WERI-Rb-1 (cell line): ENCODE data around the gene AADACL4.

Experiments used
- DNase-seq: peaks from one replicate; pipeline ENCODE4 v3.0.0-alpha.2; 2020
- H3K27ac ChIP-seq: fragments of 250-450 bp; sonication (Bioruptor Pico); 2 replicates; pipeline ENCODE4 v1.5.1; 2020; ENCODE audit warnings: mild to moderate bottlenecking, moderate library complexity
- H3K27me3 ChIP-seq: fragments of 250-450 bp; sonication (Bioruptor Pico); 2 replicates; pipeline ENCODE4 v1.5.1; 2021; ENCODE audit warnings: mild to moderate bottlenecking, low read depth, moderate library complexity; ENCODE audit not compliant: insufficient read depth, severe bottlenecking
- H3K36me3 ChIP-seq: fragments of 250-450 bp; sonication (Bioruptor Pico); 2 replicates; pipeline ENCODE4 v1.5.1; 2020; ENCODE audit warnings: mild to moderate bottlenecking, moderate library complexity
- H3K4me3 ChIP-seq: 2 replicates; pipeline ENCODE4 v1.5.1; 2011; ENCODE audit warnings: low read depth, mild to moderate bottlenecking, control low read depth, low read length
- H3K9me3 ChIP-seq: fragments of 250-450 bp; sonication (Bioruptor Pico); 2 replicates; pipeline ENCODE4 v1.5.1; 2021; ENCODE audit warnings: mild to moderate bottlenecking, moderate library complexity; ENCODE audit not compliant: severe bottlenecking
- TF ChIP-seq, protein P1 (sequence below): IDR thresholded peaks from 2 replicates; pipeline ENCODE4 v1.5.1; 2011; ENCODE audit warnings: low read depth, mild to moderate bottlenecking, control low read depth, inconsistent platforms, low read length

The AADACL4 gene

DNA sequence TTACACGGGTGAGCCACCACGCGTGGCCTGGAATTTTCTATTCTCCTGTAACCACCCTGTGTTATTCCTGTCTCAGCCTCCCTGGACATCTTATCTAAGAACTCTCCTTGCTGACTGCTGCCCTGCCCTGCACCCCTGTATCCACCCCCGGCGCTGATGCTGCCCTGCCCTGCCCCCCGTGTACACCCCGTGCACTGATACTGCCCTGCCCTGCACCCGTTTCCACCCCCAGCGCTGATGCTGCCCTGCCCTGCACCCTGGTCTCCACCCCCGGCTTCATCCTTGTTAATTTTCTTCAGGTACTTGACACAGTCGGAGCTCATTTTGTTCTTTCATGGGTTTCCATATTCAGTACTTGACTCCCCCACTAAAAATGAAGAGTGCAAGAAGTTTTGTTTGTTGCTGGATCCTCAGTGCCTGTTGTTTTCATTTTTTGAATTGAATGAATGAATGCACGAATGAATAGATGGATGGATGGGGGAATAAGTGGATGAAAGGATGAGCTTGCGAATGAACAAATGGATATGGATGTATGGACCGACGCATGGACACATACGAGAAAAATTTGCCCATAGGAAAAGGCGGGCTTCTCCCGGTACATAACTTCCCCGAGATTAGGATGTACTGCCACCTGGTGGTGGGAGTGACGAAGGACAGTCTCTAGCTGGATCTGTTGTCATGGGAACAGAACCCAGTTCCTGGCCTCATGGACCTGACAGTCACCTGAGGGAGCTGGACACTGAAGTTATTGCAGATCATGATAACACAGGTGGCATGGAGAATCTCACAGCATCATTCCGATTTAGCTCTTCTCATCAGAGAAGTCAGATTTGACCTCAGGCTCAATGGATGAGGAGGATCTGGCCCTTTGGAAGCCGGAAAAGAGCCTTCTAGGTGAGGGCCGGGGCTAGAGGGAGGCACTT lies 14.9 kb downstream of the AADACL4 start:
- no peak overlapping the region for H3K27ac ChIP-seq
- peaks cover 11% of the 10 kb centered on the region for H3K9me3 ChIP-seq
- H3K27me3 ChIP-seq: peaks cover 84% of the 10 kb centered on the region
- TF ChIP-seq, protein P1, sequence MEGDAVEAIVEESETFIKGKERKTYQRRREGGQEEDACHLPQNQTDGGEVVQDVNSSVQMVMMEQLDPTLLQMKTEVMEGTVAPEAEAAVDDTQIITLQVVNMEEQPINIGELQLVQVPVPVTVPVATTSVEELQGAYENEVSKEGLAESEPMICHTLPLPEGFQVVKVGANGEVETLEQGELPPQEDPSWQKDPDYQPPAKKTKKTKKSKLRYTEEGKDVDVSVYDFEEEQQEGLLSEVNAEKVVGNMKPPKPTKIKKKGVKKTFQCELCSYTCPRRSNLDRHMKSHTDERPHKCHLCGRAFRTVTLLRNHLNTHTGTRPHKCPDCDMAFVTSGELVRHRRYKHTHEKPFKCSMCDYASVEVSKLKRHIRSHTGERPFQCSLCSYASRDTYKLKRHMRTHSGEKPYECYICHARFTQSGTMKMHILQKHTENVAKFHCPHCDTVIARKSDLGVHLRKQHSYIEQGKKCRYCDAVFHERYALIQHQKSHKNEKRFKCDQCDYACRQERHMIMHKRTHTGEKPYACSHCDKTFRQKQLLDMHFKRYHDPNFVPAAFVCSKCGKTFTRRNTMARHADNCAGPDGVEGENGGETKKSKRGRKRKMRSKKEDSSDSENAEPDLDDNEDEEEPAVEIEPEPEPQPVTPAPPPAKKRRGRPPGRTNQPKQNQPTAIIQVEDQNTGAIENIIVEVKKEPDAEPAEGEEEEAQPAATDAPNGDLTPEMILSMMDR: peak; percentile 87
- H3K4me3 ChIP-seq: no peak overlapping the region
- peak; percentile 79 for DNase-seq
- H3K36me3 ChIP-seq: no peaks in the 10 kb centered on the region

DNA sequence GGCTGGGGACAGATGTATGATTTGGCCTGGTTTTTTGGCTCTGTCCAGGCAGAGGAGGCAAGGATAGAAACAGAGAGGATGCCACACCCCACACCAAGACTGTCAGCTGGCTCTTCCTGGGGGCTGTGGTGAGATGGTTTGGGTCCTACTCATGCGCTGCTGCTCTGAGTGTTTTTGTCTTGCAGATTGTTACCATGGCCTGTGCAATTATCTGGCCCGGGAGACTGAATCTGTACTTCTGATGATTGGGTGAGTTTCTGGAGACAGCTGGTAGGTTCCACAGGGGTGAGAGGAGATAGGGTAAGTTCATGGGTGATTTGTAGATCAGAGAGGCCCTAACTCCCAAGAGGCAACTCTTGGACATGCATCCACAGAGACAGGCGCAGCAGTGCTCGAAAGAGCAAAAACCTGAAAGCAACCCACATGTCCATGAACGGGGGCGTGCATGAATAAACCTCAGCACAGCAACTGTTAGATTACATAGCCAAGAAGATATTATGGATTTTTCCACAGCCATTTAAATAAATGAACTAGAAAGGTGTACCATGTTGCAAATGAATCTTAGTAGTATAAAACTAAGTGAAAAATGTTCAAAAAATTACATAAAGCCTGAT lies 17.8 kb downstream of the AADACL4 start:
- H3K4me3 ChIP-seq: no peak overlapping the region
- no peaks in the 10 kb centered on the region for H3K36me3 ChIP-seq
- no peak overlapping the region for H3K27ac ChIP-seq
- DNase-seq: no peak
- H3K9me3 ChIP-seq: peaks cover 7% of the 10 kb centered on the region
- TF ChIP-seq, protein P1: no peak
- peaks cover 84% of the 10 kb centered on the region for H3K27me3 ChIP-seq

DNA sequence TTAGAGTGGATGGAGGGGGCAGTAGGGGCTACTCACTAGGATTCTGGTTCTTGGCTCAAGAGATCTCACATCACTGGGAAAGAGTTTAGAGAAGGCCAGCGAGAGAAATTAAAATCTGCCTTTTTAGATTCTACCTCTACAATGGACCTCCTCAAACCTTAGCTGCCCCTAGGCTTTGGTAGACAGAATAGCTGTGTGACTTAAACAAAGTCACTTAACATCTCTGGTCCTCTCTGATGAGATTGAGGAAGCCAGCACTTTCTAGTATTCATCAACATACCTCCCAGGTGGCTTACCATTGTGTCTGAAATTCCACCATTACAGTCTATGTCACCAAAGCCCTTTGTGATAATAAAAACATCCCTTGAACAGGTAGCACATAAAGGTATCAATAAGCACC lies 18.7 kb downstream of the AADACL4 start:
- Histone ChIP-seq H3K36me3 (no peaks in the 10 kb centered on the region), H3K9me3 (peaks cover 7% of the 10 kb centered on the region), H3K4me3 (no peak overlapping the region), H3K27ac (no peak overlapping the region), H3K27me3 (peaks cover 85% of the 10 kb centered on the region)
- TF ChIP-seq, protein P1: no peak
- DNase-seq: no peak

DNA sequence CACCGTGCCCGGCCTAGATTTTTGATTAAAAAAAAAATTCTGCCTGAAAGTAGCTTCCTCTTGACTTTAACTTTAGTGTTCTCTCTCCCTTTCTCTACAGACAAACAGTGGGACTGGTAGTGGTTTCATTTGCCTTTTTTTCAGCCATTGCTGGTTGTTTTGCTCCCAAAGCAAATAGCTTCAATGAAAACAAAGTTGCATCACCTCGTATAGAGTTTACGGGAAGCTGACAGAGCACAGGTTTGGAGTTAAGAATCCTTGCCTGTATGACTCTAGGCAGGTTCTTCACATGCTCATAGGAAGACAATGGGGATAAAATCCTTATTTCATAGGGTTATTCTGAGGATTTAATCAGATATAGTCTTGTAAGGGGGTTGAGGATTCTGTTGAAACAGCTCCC lies 21.6 kb downstream of the AADACL4 start:
- DNase-seq: no peak
- peaks cover 72% of the 10 kb centered on the region for H3K27me3 ChIP-seq
- H3K4me3 ChIP-seq: no peak overlapping the region
- TF ChIP-seq, protein P1: no peak
- H3K36me3 ChIP-seq: no peaks in the 10 kb centered on the region
- peaks cover 7% of the 10 kb centered on the region for H3K9me3 ChIP-seq
- H3K27ac ChIP-seq: no peak overlapping the region

DNA sequence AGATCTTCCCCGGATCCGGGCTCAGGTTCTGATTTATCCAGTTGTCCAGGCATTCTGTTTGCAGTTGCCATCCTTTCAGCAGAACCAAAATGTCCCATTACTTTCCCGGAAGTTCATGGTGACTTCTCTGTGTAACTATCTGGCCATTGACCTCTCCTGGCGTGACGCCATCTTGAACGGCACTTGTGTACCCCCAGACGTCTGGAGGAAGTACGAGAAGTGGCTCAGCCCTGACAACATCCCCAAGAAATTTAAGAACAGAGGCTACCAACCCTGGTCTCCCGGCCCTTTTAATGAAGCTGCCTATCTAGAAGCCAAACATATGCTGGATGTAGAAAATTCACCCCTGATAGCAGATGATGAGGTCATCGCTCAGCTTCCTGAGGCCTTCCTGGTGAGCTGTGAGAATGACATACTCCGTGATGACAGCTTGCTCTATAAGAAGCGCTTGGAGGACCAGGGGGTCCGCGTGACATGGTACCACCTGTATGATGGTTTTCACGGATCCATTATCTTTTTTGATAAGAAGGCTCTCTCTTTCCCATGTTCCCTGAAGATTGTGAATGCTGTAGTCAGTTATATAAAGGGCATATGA lies 22.4 kb downstream of the AADACL4 start:
- no peak for DNase-seq
- peaks cover 7% of the 10 kb centered on the region for H3K9me3 ChIP-seq
- TF ChIP-seq, protein P1: no peak
- H3K4me3 ChIP-seq: no peak overlapping the region
- H3K36me3 ChIP-seq: no peaks in the 10 kb centered on the region
- no peak overlapping the region for H3K27ac ChIP-seq
- H3K27me3 ChIP-seq: peaks cover 73% of the 10 kb centered on the region
